ENCODE results near the gene LGR4.

Gene LGR4

GRCh38 chr11:27482793-27483192 lies 10.2 kb upstream of the LGR4 start:
- no peak for DNase-seq

DNA sequence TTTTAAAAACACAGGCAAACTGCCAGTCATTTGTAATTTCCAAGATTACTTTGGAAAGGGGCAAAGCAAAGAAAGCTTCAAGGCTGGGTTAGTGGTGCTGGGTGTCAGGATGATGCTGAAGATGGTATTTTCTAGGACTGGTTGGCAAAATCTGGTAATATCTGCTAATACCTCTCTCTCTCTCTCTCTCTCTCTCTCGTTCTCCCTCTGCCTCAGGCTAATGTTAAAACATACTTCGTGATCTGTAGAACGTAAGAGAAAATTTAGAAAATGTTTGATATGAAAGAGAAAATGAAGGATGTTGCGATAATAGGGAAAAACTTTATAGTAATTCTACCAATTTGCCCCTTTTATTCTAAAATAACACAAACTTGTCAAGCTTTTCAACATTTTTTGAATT lies 9.4 kb upstream of the LGR4 start:
- no peak for DNase-seq

GRCh38 chr11:27477831-27478230 lies 5.2 kb upstream of the LGR4 start:
- DNase-seq: no peak

GRCh38 chr11:27477243-27477642 lies 4.7 kb upstream of the LGR4 start:
- no peak for DNase-seq

- DNase-seq: no peak
Observed at GRCh38 chr11:27475622-27476021, 3.0 kb upstream of the LGR4 start.

DNA sequence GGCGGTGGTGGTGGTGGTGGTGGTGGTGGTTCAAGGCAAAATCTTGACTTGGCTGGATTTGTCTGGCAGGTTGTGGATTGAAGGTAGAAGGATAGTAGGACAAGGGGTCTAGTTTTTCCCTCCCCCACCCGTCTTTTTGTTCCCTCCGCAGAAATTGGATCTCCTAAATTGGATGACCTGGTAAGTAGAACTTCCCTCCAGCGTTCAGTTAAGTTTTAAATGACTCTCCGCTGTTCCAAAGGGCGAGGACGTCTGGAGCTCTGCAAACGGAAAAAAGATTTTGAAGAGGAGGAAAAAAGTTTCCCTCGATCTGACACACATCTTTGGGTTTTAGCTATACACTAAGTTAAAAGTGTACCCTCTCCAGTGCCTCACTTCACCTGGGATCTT lies 422 bp upstream of the LGR4 start:
- DNase-seq: no peak

- no peak for DNase-seq
Observed at GRCh38 chr11:27471589-27472397, 797 bp downstream of the LGR4 start.

DNA sequence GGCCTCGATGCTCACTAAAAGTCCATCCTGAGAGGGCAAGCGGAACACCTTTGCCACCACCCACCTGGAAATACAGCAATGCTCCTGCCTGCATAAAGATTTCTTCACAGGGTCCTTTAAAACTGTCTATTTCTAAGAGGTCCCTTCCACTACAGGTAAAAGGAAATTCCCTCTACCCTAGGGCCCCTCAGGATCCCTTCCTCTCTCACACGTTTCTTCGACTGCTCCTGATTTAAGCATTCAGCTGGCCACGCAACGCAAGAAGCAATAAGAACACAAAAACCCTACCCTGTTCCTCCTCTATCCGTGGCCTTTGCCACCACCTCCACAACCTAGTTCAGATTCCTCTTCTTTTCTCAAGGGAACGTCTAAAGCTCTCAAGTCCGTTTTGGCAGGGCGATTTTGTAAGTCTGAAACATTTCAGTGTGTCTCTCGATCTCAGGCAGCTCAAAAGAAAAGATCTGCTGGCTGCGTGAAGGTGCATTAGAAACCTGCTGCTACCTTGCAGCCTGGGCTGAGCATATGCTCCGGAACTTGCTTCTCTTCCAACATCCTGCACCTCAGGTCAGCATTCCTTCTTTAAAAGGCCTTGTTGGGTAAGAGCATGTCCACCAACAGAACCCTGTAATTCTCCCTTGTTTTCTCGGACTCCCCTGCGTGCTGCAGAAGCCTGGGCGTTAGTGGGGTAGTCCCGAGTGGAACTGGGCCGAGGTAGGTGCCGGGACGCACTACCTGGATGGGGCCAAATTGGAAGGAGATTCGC lies 1.6 kb downstream of the LGR4 start:
- DNase-seq: no peak

- DNase-seq: no peak
Observed at GRCh38 chr11:27470166-27470565, 2.4 kb downstream of the LGR4 start.

- DNase-seq: no peak
Observed at GRCh38 chr11:27468995-27469695, 3.4 kb downstream of the LGR4 start.

- DNase-seq: no peak
Observed at GRCh38 chr11:27468209-27468994, 4.2 kb downstream of the LGR4 start.

DNA sequence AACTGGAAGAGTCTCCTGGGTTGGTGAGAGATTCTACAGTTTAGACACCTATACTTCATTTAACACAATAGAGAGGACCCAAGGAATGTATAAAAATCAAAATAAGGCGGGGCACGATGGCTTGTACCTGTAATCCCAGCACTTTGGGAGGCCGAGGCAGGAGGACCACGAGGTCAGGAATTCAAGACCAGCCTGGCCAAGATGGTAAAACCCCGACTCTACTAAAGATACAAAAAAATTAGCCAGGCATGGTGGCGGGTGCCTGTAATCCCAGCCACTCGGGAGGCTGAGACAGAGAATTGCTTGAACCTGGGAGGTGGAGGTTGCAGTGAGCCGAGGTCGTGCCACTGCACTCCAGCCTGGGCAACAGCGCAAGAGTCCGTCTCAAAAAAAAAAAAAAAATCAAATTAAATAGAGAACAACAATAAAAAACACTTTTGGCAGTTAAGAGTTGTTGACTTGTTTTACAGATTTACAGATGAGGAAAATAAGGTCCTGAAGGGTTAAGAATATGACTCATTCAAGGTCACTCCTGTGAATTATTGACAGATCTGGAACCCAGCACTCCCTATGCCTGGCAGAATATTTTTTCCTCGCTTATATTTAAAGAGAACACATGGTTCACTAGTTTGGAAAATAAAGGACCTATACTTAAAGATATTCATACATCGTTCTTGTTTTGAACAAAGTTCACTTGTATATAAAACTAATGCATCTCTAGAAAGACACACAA lies 5.2 kb downstream of the LGR4 start:
- no peak for DNase-seq

GRCh38 chr11:27466363-27466762 lies 6.2 kb downstream of the LGR4 start:
- DNase-seq: no peak

- no peak for DNase-seq
Observed at GRCh38 chr11:27465629-27466028, 7.0 kb downstream of the LGR4 start.

GRCh38 chr11:27464909-27465308 lies 7.7 kb downstream of the LGR4 start:
- no peak for DNase-seq

DNA sequence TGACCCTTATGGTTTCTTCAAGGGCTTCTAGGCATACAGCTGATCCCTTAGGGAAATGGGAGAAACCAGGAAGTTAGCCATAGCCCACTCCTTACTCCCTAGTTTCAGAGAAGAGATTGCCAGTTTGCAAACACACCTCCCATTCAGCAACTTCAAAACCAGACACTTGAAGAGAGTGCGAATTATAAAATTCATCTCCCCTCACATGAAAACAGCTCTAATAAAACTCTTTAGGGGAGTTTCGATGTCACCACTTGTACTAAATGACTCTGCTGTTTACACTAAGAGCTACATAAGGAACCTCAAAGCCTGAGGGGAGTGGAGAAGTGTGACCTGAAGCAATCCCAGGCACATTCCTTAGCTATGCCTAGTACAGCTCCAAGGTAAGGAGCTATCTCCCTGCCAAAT lies 8.3 kb downstream of the LGR4 start:
- DNase-seq: no peak

GRCh38 chr11:27462543-27462942 lies 10.0 kb downstream of the LGR4 start:
- DNase-seq: no peak

DNA sequence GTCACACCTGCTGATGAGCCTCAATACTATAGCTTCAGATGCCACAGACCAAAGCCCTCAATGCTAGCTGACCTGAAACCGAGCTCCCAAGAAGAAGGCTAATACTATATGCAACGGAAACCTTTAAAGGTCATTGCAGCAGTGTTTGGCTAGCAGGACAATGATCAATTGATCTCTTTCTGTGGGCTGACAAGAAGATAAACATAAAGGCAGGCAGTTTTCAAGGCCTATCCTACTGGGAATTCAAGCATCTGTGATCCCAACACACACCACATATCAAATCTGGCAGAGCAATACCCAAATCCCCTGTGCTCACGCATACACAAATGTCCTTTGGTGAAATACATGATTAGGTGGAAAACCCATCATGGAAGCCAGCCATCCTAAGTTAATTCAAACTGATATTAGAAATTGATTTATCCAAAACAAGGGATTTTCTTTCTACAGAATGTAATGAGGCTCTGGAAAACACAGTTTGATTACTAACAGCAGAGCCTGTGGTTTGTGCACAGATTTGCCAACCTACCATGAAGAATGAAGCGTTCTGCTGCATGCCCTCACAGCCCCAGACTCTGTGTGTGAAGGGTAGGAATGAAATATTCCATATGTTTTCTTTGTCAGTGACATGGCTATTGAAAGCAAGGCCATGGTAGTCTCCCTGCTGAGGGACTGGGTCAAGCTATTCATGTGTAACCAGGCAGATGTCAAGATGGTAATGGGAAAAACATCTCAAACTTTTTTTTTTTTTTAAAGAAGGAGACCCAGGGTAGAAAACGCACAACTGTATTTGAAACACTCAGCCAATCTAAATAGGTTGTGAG lies 12.2 kb downstream of the LGR4 start:
- DNase-seq: no peak

GRCh38 chr11:27459191-27459590 lies 13.4 kb downstream of the LGR4 start:
- DNase-seq: no peak

- DNase-seq: no peak
Observed at GRCh38 chr11:27458182-27458581, 14.4 kb downstream of the LGR4 start.

- DNase-seq: no peak
Observed at GRCh38 chr11:27456795-27457329, 15.7 kb downstream of the LGR4 start.
